ENCODE data around the gene RDH14. TPM values are rescaled to one million over a fixed set of nuclear protein-coding genes. Genes with fewer than 3 reads are reported as not detected.

The RDH14 gene
- total RNA-seq, 1 experiment from 2014 or later, result 30.9 TPM

GRCh38 chr2:18605115-18605514 lies 44.7 kb upstream of the RDH14 start:
- no peaks in the 10 kb centered on the region for H3F3A ChIP-seq (ENCODE audit: low read length, unreplicated experiment)
- POLR2A ChIA-PET (ENCODE audit: unreplicated experiment), result no interaction called here
- no TSS peak for BruUV-seq (replicated peaks)

GRCh38 chr2:18604531-18604885 lies 44.1 kb upstream of the RDH14 start:
- Histone ChIP-seq H2AFZ (ENCODE audit: low read length) (no peak overlapping the region), H3K4me2 (ENCODE audit: low read length) (no peak overlapping the region), H3K9ac (ENCODE audit: low read length) (no peak overlapping the region), H3K9me3 (ENCODE audit: low read length) (no peaks in the 10 kb centered on the region), H3K36me3 (ENCODE audit: low read depth, low read length) (no peaks in the 10 kb centered on the region), H3K4me3 (ENCODE audit: low read length) (no peak overlapping the region), H3K27me3 (ENCODE audit: low read length) (no peaks in the 10 kb centered on the region), H3K27ac (ENCODE audit: low read length) (no peak overlapping the region), H3F3A (ENCODE audit: low read length, unreplicated experiment) (no peaks in the 10 kb centered on the region), H4K20me1 (ENCODE audit: low read length) (no peaks in the 10 kb centered on the region), H3K79me2 (ENCODE audit: low read length) (no peaks in the 10 kb centered on the region), H3K9me2 (replicated peaks; ENCODE audit: low read length) (no peaks in the 10 kb centered on the region), H3K4me1 (ENCODE audit: insufficient read depth, low read length) (no peaks in the 10 kb centered on the region)
- intact Hi-C loops (cut with micrococcal nuclease), result no loop called here
- DNase-seq (no peak), ATAC-seq (no peak)
- TF ChIP-seq EZH2phosphoT487 (IDR thresholded peaks at IDR 0.05; ENCODE audit: borderline replicate concordance, low read length), result no peak
- no peak for TF ChIP-seq EZH2 (IDR thresholded peaks at IDR 0.05; ENCODE audit: low read length, unreplicated experiment)
- no peak for TF ChIP-seq CTCF (conservative IDR thresholded peaks at IDR 0.05; ENCODE audit: low read depth, low read length)
- ChIA-PET CTCF (no interaction called here), POLR2A (ENCODE audit: unreplicated experiment) (no interaction called here)
- no TSS peak for BruUV-seq (replicated peaks)

More at GRCh38 chr2:18605115-18605514, 44.7 kb upstream of the RDH14 start:
- Histone ChIP-seq H3K4me1 (ENCODE audit: insufficient read depth, low read length) (no peaks in the 10 kb centered on the region), H3K9ac (ENCODE audit: low read length) (no peak overlapping the region), H3K27ac (ENCODE audit: low read length) (no peak overlapping the region), H4K20me1 (ENCODE audit: low read length) (no peaks in the 10 kb centered on the region), H2AFZ (ENCODE audit: low read length) (no peak overlapping the region), H3K4me2 (ENCODE audit: low read length) (no peak overlapping the region), H3K9me3 (ENCODE audit: low read length) (no peaks in the 10 kb centered on the region), H3K27me3 (ENCODE audit: low read length) (no peaks in the 10 kb centered on the region), H3K9me2 (replicated peaks; ENCODE audit: low read length) (no peaks in the 10 kb centered on the region), H3K79me2 (ENCODE audit: low read length) (no peaks in the 10 kb centered on the region), H3K4me3 (ENCODE audit: low read length) (no peak overlapping the region), H3K36me3 (ENCODE audit: low read depth, low read length) (no peaks in the 10 kb centered on the region)
- TF ChIP-seq EZH2phosphoT487 (IDR thresholded peaks at IDR 0.05; ENCODE audit: borderline replicate concordance, low read length) (no peak), EZH2 (IDR thresholded peaks at IDR 0.05; ENCODE audit: low read length, unreplicated experiment) (no peak), CTCF (conservative IDR thresholded peaks at IDR 0.05; ENCODE audit: low read depth, low read length) (no peak)
- CTCF ChIA-PET, result no interaction called here
- ATAC-seq (no peak), DNase-seq (no peak)
- intact Hi-C loops (cut with micrococcal nuclease), result no loop called here

GRCh38 chr2:18603854-18604530 lies 43.5 kb upstream of the RDH14 start:
- no peaks in the 10 kb centered on the region for H4K20me1 ChIP-seq (ENCODE audit: low read length)
- DNase-seq (no peak), ATAC-seq (no peak)
- no peak overlapping the region for H3K4me2 ChIP-seq (ENCODE audit: low read length)
- H2AFZ ChIP-seq (ENCODE audit: low read length), result no peak overlapping the region
- no TSS peak for BruUV-seq (replicated peaks)
- TF ChIP-seq EZH2phosphoT487 (IDR thresholded peaks at IDR 0.05; ENCODE audit: borderline replicate concordance, low read length) (no peak), EZH2 (IDR thresholded peaks at IDR 0.05; ENCODE audit: low read length, unreplicated experiment) (no peak), CTCF (conservative IDR thresholded peaks at IDR 0.05; ENCODE audit: low read depth, low read length) (no peak)
- no peaks in the 10 kb centered on the region for H3K4me1 ChIP-seq (ENCODE audit: insufficient read depth, low read length)
- no peak overlapping the region for H3K9ac ChIP-seq (ENCODE audit: low read length)
- ChIA-PET CTCF (no interaction called here), POLR2A (ENCODE audit: unreplicated experiment) (no interaction called here)
- H3K27me3 ChIP-seq (ENCODE audit: low read length), result no peaks in the 10 kb centered on the region
- no peaks in the 10 kb centered on the region for H3K36me3 ChIP-seq (ENCODE audit: low read depth, low read length)
- no peak overlapping the region for H3K27ac ChIP-seq (ENCODE audit: low read length)
- H3K79me2 ChIP-seq (ENCODE audit: low read length), result no peaks in the 10 kb centered on the region
- no peaks in the 10 kb centered on the region for H3K9me3 ChIP-seq (ENCODE audit: low read length)
- intact Hi-C loops (cut with micrococcal nuclease), result no loop called here
- no peaks in the 10 kb centered on the region for H3F3A ChIP-seq (ENCODE audit: low read length, unreplicated experiment)
- H3K9me2 ChIP-seq (replicated peaks; ENCODE audit: low read length), result no peaks in the 10 kb centered on the region
- H3K4me3 ChIP-seq (ENCODE audit: low read length), result no peak overlapping the region

All from PC-3 (cell line).